VCaP (cell line): ENCODE data around the gene SNX13.

Experiments
- H3K27ac ChIP-seq: fragments of 450-650 bp; 2 replicates; pipeline ENCODE4 v1.5.1; 2017
- CTCF ChIP-seq: fragments of 450-650 bp; conservative IDR thresholded peaks from 2 replicates; pipeline ENCODE4 v1.5.1; 2017; ENCODE audit warnings: mild to moderate bottlenecking, moderate library complexity

The SNX13 gene

GRCh38 chr7:17963281-17963680, 23.0 kb upstream of the SNX13 start:
- TF ChIP-seq CTCF = no peak
- H3K27ac ChIP-seq = no peak overlapping the region

GRCh38 chr7:17962652-17963051, 22.4 kb upstream of the SNX13 start:
- TF ChIP-seq CTCF = no peak
- no peak overlapping the region for H3K27ac ChIP-seq

- H3K27ac ChIP-seq = no peak overlapping the region
- no peak for TF ChIP-seq CTCF
Observed at GRCh38 chr7:17957871-17958270, 17.6 kb upstream of the SNX13 start.

GRCh38 chr7:17952387-17952786, 12.1 kb upstream of the SNX13 start:
- no peak for TF ChIP-seq CTCF

GRCh38 chr7:17951742-17952254, 11.5 kb upstream of the SNX13 start:
- H3K27ac ChIP-seq = no peak overlapping the region

More at GRCh38 chr7:17952387-17952786, 12.1 kb upstream of the SNX13 start:
- H3K27ac ChIP-seq = no peak overlapping the region

GRCh38 chr7:17948526-17949238, 8.4 kb upstream of the SNX13 start:
- TF ChIP-seq CTCF = no peak
- no peak overlapping the region for H3K27ac ChIP-seq

More at GRCh38 chr7:17951742-17952254, 11.5 kb upstream of the SNX13 start:
- TF ChIP-seq CTCF = no peak

- TF ChIP-seq CTCF = no peak
- no peak overlapping the region for H3K27ac ChIP-seq
Observed at GRCh38 chr7:17947620-17948019, 7.3 kb upstream of the SNX13 start.
